ENCODE results near the gene PDK2.

- no peak for TF ChIP-seq UBTF (IDR thresholded peaks at IDR 0.05; ENCODE audit: borderline replicate concordance in 1 of 2, low read depth in 2 of 2, low read length in 2 of 2)
- TF ChIP-seq, protein P1, sequence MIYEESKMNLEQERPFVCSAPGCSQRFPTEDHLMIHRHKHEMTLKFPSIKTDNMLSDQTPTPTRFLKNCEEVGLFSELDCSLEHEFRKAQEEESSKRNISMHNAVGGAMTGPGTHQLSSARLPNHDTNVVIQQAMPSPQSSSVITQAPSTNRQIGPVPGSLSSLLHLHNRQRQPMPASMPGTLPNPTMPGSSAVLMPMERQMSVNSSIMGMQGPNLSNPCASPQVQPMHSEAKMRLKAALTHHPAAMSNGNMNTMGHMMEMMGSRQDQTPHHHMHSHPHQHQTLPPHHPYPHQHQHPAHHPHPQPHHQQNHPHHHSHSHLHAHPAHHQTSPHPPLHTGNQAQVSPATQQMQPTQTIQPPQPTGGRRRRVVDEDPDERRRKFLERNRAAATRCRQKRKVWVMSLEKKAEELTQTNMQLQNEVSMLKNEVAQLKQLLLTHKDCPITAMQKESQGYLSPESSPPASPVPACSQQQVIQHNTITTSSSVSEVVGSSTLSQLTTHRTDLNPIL (CRISPR knock-in tag; IDR thresholded peaks at IDR 0.05), result no peak
Measured at GRCh38 chr17:50110591-50111349, 15.6 kb downstream of the PDK2 start.

All from K562 (cell line).